HepG2 (cell line): ENCODE results near the gene VGF. TPM values are rescaled to one million over a fixed set of nuclear protein-coding genes. Genes with fewer than 3 reads are reported as not detected.

Source experiments
- ATRX ChIP-seq: sonication (generic); formaldehyde crosslinking; IDR thresholded peaks from 2 replicates; pipeline ENCODE4 v1.4.0; 2020; ENCODE audit warnings: missing genetic modification reagents, borderline replicate concordance
- EED ChIP-seq: sonication (generic); formaldehyde crosslinking; IDR thresholded peaks from 2 replicates; pipeline ENCODE4 v1.5.0; 2020; ENCODE audit warnings: mild to moderate bottlenecking, missing genetic modification reagents
- ERF ChIP-seq: IDR thresholded peaks from 2 replicates; pipeline ENCODE4 v1.6.1; 2018; ENCODE audit warnings: missing biosample characterization, missing genetic modification reagents
- MXD4 ChIP-seq: IDR thresholded peaks from 2 replicates; pipeline ENCODE4 v1.6.1; 2016; ENCODE audit warnings: mild to moderate bottlenecking, missing biosample characterization, missing genetic modification reagents
- PCBP1 ChIP-seq: fragments of 200-400 bp; formaldehyde crosslinking; IDR thresholded peaks from 2 replicates; pipeline ENCODE4 v1.6.1; 2017; ENCODE audit warnings: mild to moderate bottlenecking, low read depth, low read length, borderline replicate concordance
- PRPF4 ChIP-seq: fragments of 200-400 bp; formaldehyde crosslinking; IDR thresholded peaks from 2 replicates; pipeline ENCODE4 v1.6.1; 2016; ENCODE audit warnings: low read length, low read depth; ENCODE audit not compliant: poor library complexity, severe bottlenecking
- RFXAP ChIP-seq: sonication (generic); formaldehyde crosslinking; IDR thresholded peaks from 2 replicates; pipeline ENCODE4 v1.4.0; 2020; ENCODE audit warnings: missing genetic modification reagents, borderline replicate concordance
- TCF7 ChIP-seq: sonication (generic); IDR thresholded peaks from 2 replicates; pipeline ENCODE4 v1.6.1; 2016; ENCODE audit warnings: antibody characterized with exemption, low read depth
- TMF1 ChIP-seq: sonication (generic); formaldehyde crosslinking; IDR thresholded peaks from 2 replicates; pipeline ENCODE4 v1.8.1; 2022; ENCODE audit warnings: low read depth, missing genetic modification reagents
- ZBTB7B ChIP-seq: sonication (generic); formaldehyde crosslinking; IDR thresholded peaks from 2 replicates; pipeline ENCODE4 v1.4.0; 2020; ENCODE audit warnings: missing genetic modification reagents
- ZNF263 ChIP-seq: sonication (generic); formaldehyde crosslinking; IDR thresholded peaks from 2 replicates; pipeline ENCODE4 v1.4.0; 2020; ENCODE audit warnings: missing genetic modification reagents
- ZNF280B ChIP-seq: sonication (generic); formaldehyde crosslinking; IDR thresholded peaks from 2 replicates; pipeline ENCODE4 v1.5.0; 2020; ENCODE audit warnings: missing genetic modification reagents, mild to moderate bottlenecking, borderline replicate concordance
- ZNF333 ChIP-seq: sonication (generic); formaldehyde crosslinking; IDR thresholded peaks from 2 replicates; pipeline ENCODE4 v1.4.0; 2020; ENCODE audit warnings: mild to moderate bottlenecking, missing genetic modification reagents, borderline replicate concordance
- ZNF337 ChIP-seq: sonication (generic); formaldehyde crosslinking; IDR thresholded peaks from 2 replicates; pipeline ENCODE4 v1.5.1; 2020; ENCODE audit warnings: missing genetic modification reagents, low read depth, mild to moderate bottlenecking, borderline replicate concordance
- ZNF512B ChIP-seq: sonication (generic); formaldehyde crosslinking; IDR thresholded peaks from 2 replicates; pipeline ENCODE4 v1.5.1; 2020; ENCODE audit warnings: missing genetic modification reagents, mild to moderate bottlenecking, borderline replicate concordance
- ZNF7 ChIP-seq: IDR thresholded peaks from 2 replicates; pipeline ENCODE4 v1.6.1; 2016; ENCODE audit warnings: missing biosample characterization, missing genetic modification reagents
- ZNF703 ChIP-seq: sonication (generic); formaldehyde crosslinking; IDR thresholded peaks from 2 replicates; pipeline ENCODE4 v1.5.1; 2020; ENCODE audit warnings: missing genetic modification reagents, mild to moderate bottlenecking, moderate library complexity, borderline replicate concordance
- ZNF784 ChIP-seq: sonication (generic); formaldehyde crosslinking; IDR thresholded peaks from 2 replicates; pipeline ENCODE4 v1.5.1; 2020; ENCODE audit warnings: missing genetic modification reagents, mild to moderate bottlenecking, borderline replicate concordance
- polyA plus RNA-seq, 8 experiments: library from polyadenylated mRNA; depleted of rRNA in 3 of 8; stranded (reverse) in 7 of 8; unstranded in 1 of 8; fragments of >200 nt; fragmentation: Illumina TruSeq in 4 of 8; extraction: Trizol in 4 of 8; gene quantifications; 2 replicates each; pipeline versions ENCODE4 v1.2.1 to v1.2.3, GENCODE V29; 2011 to 2016; ENCODE audit warnings: low read depth in 4 of 8, missing spikeins in 1 of 8, mixed read lengths in 1 of 8; ENCODE audit not compliant: insufficient read depth in 1 of 8
- total RNA-seq, 5 experiments: library from RNA; depleted of rRNA; stranded (reverse); fragments of >200 nt; fragmentation: Illumina TruSeq; extraction: Trizol; gene quantifications; 2 replicates each; pipeline ENCODE4 v1.2.3, GENCODE V29; 2016; ENCODE audit warnings: low read depth in 1 of 5
- TF ChIP-seq, protein P1 (sequence below): sonication (generic); formaldehyde crosslinking; IDR thresholded peaks from 2 replicates; pipeline ENCODE4 v1.8.0; 2022; ENCODE audit warnings: mild to moderate bottlenecking, missing genetic modification reagents
- TF ChIP-seq, protein P2 (sequence below): sonication (generic); formaldehyde crosslinking; IDR thresholded peaks from 2 replicates; pipeline ENCODE4 v1.5.1; 2020; ENCODE audit warnings: missing genetic modification reagents, mild to moderate bottlenecking, borderline replicate concordance

VGF gene
- total and polyA plus RNA-seq, 2 of the 13 experiments (the other 11 are each of a cell fraction or from before 2014, with no cell fraction given), result 0.12 to 0.46 TPM

DNA sequence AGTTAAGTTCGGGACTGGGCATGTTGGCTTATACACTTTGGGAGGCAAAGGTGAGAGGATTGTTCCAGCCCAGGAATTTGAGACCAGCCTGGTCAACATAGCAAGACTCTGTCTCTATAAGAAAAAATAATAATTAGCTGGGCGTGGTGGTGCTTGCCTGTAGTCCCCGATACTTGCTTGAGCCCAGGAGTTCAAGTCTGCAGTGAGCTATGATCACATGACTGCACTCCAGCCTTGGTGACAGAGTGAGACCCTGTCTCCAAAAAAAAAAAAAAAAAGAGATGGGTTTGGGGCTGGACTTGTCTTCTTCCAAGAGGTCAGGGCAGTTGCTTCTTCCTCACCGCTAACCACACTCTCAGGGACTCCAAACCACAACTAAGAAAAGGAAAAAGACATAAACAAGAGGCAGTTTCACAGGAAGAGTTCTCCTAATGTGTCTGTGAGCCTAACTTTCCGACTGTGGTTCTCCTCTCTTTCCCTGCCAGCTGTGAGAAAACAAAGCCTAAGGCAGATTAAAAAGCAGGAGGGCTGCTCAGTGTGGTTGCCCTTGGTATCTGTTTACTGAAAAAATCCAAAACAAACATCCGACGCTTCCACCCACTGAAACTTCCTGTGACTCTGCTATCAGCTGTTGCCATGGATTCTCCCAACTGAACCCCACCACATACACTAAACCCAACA is 40.9 kb downstream of the VGF start (continued):
- TF ChIP-seq ZNF512B (CRISPR knock-in tag) (no peak), PCBP1 (no peak), RFXAP (CRISPR knock-in tag) (no peak), TCF7 (0 out of 2 replicates have a peak, but pooled peaks have one; percentile 30), ZNF337 (CRISPR knock-in tag) (no peak), ZNF784 (CRISPR knock-in tag) (no peak), EED (no peak), ZNF280B (CRISPR knock-in tag) (no peak), ZBTB7B (CRISPR knock-in tag) (peak; percentile 85), ATRX (CRISPR knock-in tag) (no peak), MXD4 (CRISPR knock-in tag) (no peak), ERF (CRISPR knock-in tag) (peak; percentile 84), TMF1 (0 out of 2 replicates have a peak, but pooled peaks have one; percentile 8), ZNF333 (no peak), PRPF4 (no peak), ZNF263 (CRISPR knock-in tag) (no peak), ZNF703 (CRISPR knock-in tag) (no peak), ZNF7 (CRISPR knock-in tag) (no peak)
- TF ChIP-seq, protein P1, sequence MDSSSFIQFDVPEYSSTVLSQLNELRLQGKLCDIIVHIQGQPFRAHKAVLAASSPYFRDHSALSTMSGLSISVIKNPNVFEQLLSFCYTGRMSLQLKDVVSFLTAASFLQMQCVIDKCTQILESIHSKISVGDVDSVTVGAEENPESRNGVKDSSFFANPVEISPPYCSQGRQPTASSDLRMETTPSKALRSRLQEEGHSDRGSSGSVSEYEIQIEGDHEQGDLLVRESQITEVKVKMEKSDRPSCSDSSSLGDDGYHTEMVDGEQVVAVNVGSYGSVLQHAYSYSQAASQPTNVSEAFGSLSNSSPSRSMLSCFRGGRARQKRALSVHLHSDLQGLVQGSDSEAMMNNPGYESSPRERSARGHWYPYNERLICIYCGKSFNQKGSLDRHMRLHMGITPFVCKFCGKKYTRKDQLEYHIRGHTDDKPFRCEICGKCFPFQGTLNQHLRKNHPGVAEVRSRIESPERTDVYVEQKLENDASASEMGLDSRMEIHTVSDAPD (CRISPR knock-in tag), result no peak
- TF ChIP-seq, protein P2, sequence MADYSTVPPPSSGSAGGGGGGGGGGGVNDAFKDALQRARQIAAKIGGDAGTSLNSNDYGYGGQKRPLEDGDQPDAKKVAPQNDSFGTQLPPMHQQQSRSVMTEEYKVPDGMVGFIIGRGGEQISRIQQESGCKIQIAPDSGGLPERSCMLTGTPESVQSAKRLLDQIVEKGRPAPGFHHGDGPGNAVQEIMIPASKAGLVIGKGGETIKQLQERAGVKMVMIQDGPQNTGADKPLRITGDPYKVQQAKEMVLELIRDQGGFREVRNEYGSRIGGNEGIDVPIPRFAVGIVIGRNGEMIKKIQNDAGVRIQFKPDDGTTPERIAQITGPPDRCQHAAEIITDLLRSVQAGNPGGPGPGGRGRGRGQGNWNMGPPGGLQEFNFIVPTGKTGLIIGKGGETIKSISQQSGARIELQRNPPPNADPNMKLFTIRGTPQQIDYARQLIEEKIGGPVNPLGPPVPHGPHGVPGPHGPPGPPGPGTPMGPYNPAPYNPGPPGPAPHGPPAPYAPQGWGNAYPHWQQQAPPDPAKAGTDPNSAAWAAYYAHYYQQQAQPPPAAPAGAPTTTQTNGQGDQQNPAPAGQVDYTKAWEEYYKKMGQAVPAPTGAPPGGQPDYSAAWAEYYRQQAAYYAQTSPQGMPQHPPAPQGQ (CRISPR knock-in tag), result no peak
